OCI-LY3 (cell line): ENCODE data around the gene FAM107B.

Experiments
- H2AFZ ChIP-seq: fragments of 200-600, 300-600 bp; shearing (Covaris generic); 2 replicates; pipeline ENCODE4 v1.6.0; 2014; ENCODE audit warnings: antibody characterized with exemption, low read depth, low read length
- H3K27ac ChIP-seq: fragments of 200-600, 300-600 bp; sonication (generic); 2 replicates; pipeline ENCODE4 v1.5.1; 2014; ENCODE audit warnings: mild to moderate bottlenecking, low read length, moderate library complexity, mixed read lengths
- H3K27me3 ChIP-seq: fragments of 200-600, 300-600 bp; sonication (generic); 2 replicates; pipeline ENCODE4 v1.6.1; 2014; ENCODE audit warnings: low read depth, low read length, mixed read lengths
- H3K36me3 ChIP-seq: fragments of 200-600, 300-600 bp; sonication (generic); replicated peaks from 2 replicates; pipeline ENCODE3; 2014; ENCODE audit warnings: low read depth, low read length, mixed read lengths
- H3K4me1 ChIP-seq: fragments of 300-600, 200-600 bp; sonication (generic); 2 replicates; pipeline ENCODE4 v1.6.1; 2014; ENCODE audit warnings: low read length, mixed read lengths
- H3K4me2 ChIP-seq: fragments of 200-600, 300-600 bp; sonication (generic); 2 replicates; pipeline ENCODE4 v1.6.1; 2014; ENCODE audit warnings: low read length, mixed read lengths
- H3K4me3 ChIP-seq: fragments of 300-600, 200-600 bp; sonication (generic); 2 replicates; pipeline ENCODE4 v1.5.1; 2014; ENCODE audit warnings: antibody characterized with exemption, mild to moderate bottlenecking, low read length, moderate library complexity
- H3K79me2 ChIP-seq: fragments of 300-600, 200-600 bp; shearing (Covaris generic); 2 replicates; pipeline ENCODE4 v1.6.1; 2014; ENCODE audit warnings: mild to moderate bottlenecking, low read length, mixed read lengths
- H3K9ac ChIP-seq: fragments of 300-600, 200-600 bp; shearing (Covaris generic); 2 replicates; pipeline ENCODE4 v1.6.0; 2014; ENCODE audit warnings: mild to moderate bottlenecking, low read length, moderate library complexity
- H3K9me3 ChIP-seq: fragments of 200-600, 300-600 bp; shearing (Covaris generic); 2 replicates; pipeline ENCODE4 v1.6.1; 2014; ENCODE audit warnings: low read length, mixed read lengths; ENCODE audit not compliant: insufficient read depth
- H4K20me1 ChIP-seq: fragments of 200-600, 300-600 bp; sonication (generic); 2 replicates; pipeline ENCODE4 v1.6.1; 2016; ENCODE audit warnings: low read length, mixed read lengths; ENCODE audit not compliant: insufficient read depth
- CTCF ChIP-seq: fragments of 200-600, 300-600 bp; sonication (generic); IDR thresholded peaks from 2 replicates; pipeline ENCODE4 v1.5.1; 2014; ENCODE audit warnings: antibody characterized with exemption, low read length, low read depth
- EZH2phosphoT487 ChIP-seq: fragments of 200-600 bp; shearing (Covaris generic); IDR thresholded peaks from 2 replicates; pipeline ENCODE4 v1.6.1; 2018; ENCODE audit warnings: antibody characterized with exemption, mixed run types, low read depth

Gene FAM107B

GRCh38 chr10:14699482-14699881, 75.2 kb downstream of the FAM107B start:
- H3K9me3 ChIP-seq: no peaks in the 10 kb centered on the region
- no peak overlapping the region for H2AFZ ChIP-seq
- no peaks in the 10 kb centered on the region for H3K79me2 ChIP-seq
- no peaks in the 10 kb centered on the region for H4K20me1 ChIP-seq
- no peak overlapping the region for H3K27ac ChIP-seq
- no peaks in the 10 kb centered on the region for H3K27me3 ChIP-seq
- peaks cover 14% of the 10 kb centered on the region for H3K4me1 ChIP-seq
- H3K4me2 ChIP-seq: no peak overlapping the region
- TF ChIP-seq CTCF (no peak), EZH2phosphoT487 (no peak)
- H3K9ac ChIP-seq: no peak overlapping the region
- H3K36me3 ChIP-seq: no peaks in the 10 kb centered on the region
- no peak overlapping the region for H3K4me3 ChIP-seq

- TF ChIP-seq CTCF (no peak), EZH2phosphoT487 (no peak)
- peaks cover 14% of the 10 kb centered on the region for H3K4me1 ChIP-seq
- no peaks in the 10 kb centered on the region for H3K9me3 ChIP-seq
Measured at GRCh38 chr10:14698829-14699170, 75.9 kb downstream of the FAM107B start.

GRCh38 chr10:14698111-14698828, 76.4 kb downstream of the FAM107B start:
- Histone ChIP-seq H3K4me2 (peak overlapping the region; percentile 44), H3K36me3 (no peaks in the 10 kb centered on the region), H3K79me2 (no peaks in the 10 kb centered on the region), H3K9ac (no peak overlapping the region), H2AFZ (no peak overlapping the region; the same call in 1 of the 2 replicates), H3K4me1 (peaks cover 14% of the 10 kb centered on the region), H3K27me3 (no peaks in the 10 kb centered on the region), H3K4me3 (no peak overlapping the region), H3K27ac (no peak overlapping the region), H3K9me3 (no peaks in the 10 kb centered on the region), H4K20me1 (no peaks in the 10 kb centered on the region)
- TF ChIP-seq EZH2phosphoT487 (no peak), CTCF (no peak)

More at GRCh38 chr10:14698829-14699170, 75.9 kb downstream of the FAM107B start:
- no peak overlapping the region; the same call in none of the 2 replicates for H2AFZ ChIP-seq
- H3K79me2 ChIP-seq: no peaks in the 10 kb centered on the region
- H3K27me3 ChIP-seq: no peaks in the 10 kb centered on the region
- H3K36me3 ChIP-seq: no peaks in the 10 kb centered on the region
- H3K27ac ChIP-seq: no peak overlapping the region
- no peaks in the 10 kb centered on the region for H4K20me1 ChIP-seq
- peak overlapping the region; percentile 44 for H3K4me2 ChIP-seq
- H3K9ac ChIP-seq: no peak overlapping the region
- H3K4me3 ChIP-seq: no peak overlapping the region

- Histone ChIP-seq H3K27ac (no peak overlapping the region), H3K36me3 (no peaks in the 10 kb centered on the region), H3K79me2 (no peaks in the 10 kb centered on the region), H3K4me1 (peaks cover 14% of the 10 kb centered on the region), H3K4me3 (no peak overlapping the region), H3K9ac (no peak overlapping the region), H4K20me1 (no peaks in the 10 kb centered on the region), H3K4me2 (no peak overlapping the region), H2AFZ (no peak overlapping the region), H3K27me3 (no peaks in the 10 kb centered on the region), H3K9me3 (no peaks in the 10 kb centered on the region)
- TF ChIP-seq EZH2phosphoT487 (no peak), CTCF (no peak)
Measured at GRCh38 chr10:14697281-14697680, 77.4 kb downstream of the FAM107B start.
